Measurements from ENCODE around the gene ANKRD29.

GRCh38 chr18:23661735-23662308 lies 889 bp downstream of the ANKRD29 start:
- no peak for TF ChIP-seq CTCF (IDR thresholded peaks at IDR 0.05; ENCODE audit: low read length)
- TF ChIP-seq EZH2 (IDR thresholded peaks at IDR 0.05; ENCODE audit: borderline replicate concordance, low read length): no peak

All from OCI-LY1 (cell line).